HT-29 (cell line): Measurements from ENCODE around the gene NR2F2. TPM values are rescaled to one million over a fixed set of nuclear protein-coding genes. Genes with fewer than 3 reads are reported as not detected.
A peak's percentile ranks its signal among the peaks of the same experiment; 100 is the strongest.

Source experiments
- DNase-seq: peaks from one replicate; pipeline ENCODE4 v3.0.0-alpha.2; 2015; ENCODE audit warnings: low spot score
- total RNA-seq: library from RNA; depleted of rRNA; stranded (reverse); fragments of >200 nt; shearing (Covaris generic); gene quantifications from 2 replicates; pipeline ENCODE4 v1.2.3, GENCODE V29; 2014

The NR2F2 gene
- total RNA-seq, 1 experiment from 2014 or later: 12.6 TPM

DNA sequence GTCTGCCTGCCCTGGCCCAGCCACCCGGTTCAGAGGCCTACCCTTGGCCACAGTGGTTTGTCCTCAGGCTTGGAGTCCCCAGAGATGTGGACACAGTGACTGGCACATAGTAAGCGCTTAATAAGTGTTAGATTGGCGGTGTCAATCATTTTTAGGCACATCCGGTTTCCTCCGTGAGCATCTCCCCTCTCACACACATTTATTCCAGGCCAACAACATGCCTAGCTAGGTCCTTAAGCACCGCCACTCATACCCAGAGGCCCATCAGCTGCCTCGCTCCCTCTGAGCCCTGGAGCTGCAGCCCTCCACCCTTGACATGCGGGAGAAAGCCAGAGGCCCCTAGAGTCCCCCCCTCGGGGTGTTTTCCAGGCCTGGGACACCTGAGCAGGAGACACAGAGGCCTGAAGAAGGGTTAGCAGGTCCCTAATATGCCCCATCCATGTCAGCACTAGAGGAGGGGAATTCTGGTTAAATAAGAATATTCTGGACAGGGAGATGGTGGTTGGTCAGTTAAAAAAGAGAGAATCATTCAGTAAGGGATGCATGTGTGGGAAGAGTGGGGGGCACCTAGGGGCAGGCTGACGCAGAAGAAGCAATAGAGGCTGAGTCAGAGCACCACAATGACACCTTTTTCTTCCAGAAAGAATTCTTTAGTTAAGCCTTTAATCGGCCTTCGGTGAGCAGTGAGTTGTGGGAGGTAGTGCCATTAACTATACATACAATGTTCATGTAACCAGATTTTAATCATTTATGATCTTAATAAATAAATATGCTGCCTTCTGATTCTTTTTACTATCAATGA lies 22.3 kb downstream of the NR2F2 start:
- no peak for DNase-seq

DNA sequence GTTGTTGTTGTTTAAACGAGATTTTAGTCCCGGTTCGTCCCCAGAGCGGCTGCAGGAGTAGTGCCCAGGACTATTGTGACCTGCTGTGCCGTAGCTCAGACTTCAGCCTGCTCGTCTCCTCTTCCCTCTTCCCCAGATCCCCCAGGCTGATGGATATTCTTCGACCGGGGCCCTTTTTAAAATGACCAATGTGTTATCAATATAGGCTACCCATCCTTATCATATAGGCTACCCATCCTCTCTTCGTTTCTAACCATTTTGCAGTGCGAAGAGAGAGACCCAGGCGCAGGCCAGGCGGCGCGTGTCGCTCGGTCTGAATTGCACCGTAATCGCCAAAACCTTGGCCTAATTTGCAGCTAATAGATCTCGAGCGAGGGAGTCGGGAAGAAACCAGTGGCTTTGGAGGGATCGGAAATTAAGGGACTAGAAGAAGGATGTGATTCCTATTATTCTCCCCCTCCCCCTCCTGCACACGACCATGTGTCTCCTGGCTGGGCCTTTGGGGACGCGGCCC lies 23.0 kb downstream of the NR2F2 start:
- DNase-seq: no peak

DNA sequence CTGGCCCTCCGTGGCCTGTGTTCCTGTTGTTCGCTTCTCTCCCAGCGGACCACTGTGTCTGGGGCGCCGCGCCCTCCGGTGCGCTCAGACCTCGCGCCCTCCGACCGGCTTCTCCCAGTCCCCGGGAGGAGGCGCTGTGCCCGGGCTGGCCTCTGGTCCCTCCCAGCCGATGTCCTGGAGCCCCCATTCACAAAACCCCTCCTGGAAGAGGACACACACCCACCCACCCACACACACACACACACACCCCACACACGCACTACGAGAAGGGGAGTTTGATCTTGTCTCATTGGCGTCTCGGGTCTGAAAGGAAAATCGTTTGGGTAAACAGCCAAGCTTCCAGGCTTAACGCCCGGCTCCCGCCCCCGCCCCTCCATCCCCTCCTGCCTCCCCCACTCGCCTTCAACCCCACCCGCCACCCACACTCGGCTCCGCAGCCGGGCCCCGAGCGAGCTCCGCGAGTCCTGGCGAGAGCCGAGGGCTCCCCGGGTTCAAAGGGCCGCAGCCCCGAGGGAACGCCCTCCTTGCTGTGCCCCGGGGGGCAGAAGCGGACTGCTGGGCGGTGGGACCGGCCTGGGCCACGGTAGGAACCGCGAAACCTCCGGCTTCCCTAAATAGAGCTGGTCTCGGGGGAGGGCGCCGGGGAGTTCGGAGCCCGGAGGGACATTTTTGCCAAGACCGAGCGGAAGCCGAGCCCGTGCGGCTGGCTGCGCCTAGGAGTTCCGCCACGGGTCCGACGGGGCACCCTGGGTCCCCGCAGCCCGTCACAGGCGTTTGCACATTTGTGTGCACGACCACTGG lies 23.6 kb downstream of the NR2F2 start:
- no peak for DNase-seq

GRCh38 chr15:96354731-96355567 lies 24.4 kb downstream of the NR2F2 start:
- DNase-seq: peak; percentile 44

GRCh38 chr15:96355568-96356187 lies 25.2 kb downstream of the NR2F2 start:
- no peak for DNase-seq

- DNase-seq: peak; percentile 92
Measured at GRCh38 chr15:96356494-96357455, 26.3 kb downstream of the NR2F2 start.

DNA sequence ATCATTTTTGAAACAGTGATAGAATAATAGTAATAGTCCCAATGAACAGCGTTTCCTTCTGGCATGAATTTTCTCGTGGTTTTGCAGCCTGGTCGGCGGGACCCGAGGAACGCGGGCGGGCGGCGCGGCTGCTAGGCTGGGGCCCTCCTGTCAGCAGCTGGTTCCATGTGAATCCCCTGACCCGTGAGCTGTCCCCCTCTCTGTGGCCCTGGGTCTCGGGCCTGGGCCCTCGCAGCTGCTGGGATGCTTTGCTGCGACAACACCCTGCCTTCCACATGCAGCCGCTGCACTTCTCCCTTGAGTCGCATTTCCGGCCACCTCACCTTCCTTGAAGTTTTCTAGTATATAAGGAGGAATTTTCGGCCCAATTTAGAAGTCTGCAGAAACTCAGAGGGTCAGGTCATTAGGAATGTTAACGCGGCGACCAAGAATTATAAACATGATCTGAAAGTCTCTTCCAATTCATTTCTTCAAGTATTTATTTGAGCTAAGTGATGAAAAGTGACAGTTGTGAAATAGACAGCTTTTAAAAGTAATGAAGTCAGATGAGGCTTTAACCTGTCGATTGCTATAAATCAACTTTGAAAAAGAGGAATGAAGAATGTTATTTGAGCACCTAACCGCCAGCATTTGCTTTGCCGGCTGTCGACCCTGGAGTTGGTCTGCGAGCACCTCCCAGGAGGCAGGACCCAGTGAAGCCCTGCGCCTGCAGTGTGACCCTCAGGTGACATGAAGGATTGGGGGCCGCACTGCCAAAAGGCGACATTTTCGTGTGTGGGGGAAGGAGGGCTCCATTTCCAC lies 27.7 kb downstream of the NR2F2 start:
- no peak for DNase-seq

DNA sequence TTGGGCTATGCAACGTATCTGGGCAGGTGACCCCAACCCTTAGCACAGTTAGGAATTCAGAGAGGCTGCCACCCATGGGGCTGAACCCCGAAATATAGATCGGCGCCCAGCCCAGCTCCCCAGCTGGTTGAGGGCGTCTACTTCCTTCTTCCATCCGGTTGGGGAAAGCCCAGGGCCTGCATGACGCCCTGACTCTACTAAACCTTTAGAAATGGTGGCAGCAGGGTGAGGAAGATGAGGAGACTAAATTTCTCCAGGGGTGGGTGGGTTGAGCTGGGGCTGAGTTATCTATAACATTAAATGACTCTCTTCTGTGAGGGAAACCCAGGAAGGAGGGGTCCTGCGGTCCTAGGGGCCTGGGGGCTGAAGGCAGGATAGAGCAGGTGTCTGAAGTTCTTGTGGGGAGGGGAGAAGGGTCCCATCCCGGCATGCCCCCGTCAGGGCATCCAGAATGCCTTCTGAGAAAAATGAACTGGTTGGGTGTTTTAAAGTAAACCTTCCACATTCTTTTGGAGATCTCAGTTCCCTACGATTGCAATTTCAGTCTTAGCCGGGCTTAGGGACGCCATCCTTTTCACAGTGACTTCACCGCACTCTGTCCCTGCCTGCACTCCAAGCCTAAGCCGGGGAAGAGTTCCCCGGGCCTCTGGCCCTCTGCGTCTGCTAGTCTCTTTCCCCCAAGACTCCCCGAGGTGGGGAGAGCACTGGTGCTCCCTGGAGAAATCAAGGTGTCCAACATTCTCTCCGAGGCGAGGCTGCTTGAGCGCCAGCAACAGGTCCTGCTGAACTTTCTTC lies 28.5 kb downstream of the NR2F2 start:
- DNase-seq: no peak

DNA sequence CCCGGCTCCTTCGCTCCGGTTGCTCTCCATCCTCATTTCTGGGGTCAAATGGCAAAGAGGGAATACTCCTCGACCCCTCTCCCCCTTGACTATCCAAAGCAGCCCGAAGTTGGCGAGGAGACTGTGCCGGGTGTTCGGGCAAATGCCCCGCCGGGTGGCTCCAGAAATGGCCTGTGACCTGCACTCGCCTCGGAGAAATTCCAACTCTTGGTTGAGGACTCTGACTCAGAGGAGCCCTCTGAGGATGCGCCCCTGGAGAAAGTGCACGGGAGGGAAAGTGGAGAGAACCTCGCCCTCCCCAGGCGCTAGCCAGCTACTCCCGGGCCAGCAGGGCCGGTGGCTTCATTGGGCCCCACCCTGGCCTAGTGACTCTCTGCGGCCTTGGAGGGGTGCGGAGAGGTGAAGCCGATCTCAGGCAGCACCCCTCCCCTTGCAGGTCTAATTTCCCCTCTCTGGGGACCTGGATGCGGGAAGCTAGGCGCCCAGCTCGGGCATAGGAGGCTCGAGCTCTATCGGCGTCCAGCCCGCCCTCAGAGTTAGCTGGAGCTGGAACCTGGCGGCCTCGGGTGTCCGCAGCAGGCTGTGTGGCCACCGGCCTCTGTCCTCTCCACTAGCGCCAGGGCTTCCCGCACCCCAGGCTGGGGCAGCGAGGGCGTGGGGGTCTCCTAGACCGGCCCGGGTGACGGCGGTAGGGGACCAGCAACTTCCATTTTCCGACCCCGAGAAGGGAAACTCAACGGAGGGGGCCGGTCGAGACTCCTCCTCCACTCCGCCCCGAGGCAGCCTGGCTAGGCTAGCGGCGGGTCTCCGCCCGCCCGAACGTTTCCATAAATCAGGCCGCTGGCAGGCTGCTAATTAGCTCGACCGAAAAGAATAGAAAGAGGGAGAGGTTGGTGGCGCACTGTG lies 29.4 kb downstream of the NR2F2 start:
- DNase-seq: no peak

GRCh38 chr15:96360581-96361308 lies 30.2 kb downstream of the NR2F2 start:
- DNase-seq: no peak

DNA sequence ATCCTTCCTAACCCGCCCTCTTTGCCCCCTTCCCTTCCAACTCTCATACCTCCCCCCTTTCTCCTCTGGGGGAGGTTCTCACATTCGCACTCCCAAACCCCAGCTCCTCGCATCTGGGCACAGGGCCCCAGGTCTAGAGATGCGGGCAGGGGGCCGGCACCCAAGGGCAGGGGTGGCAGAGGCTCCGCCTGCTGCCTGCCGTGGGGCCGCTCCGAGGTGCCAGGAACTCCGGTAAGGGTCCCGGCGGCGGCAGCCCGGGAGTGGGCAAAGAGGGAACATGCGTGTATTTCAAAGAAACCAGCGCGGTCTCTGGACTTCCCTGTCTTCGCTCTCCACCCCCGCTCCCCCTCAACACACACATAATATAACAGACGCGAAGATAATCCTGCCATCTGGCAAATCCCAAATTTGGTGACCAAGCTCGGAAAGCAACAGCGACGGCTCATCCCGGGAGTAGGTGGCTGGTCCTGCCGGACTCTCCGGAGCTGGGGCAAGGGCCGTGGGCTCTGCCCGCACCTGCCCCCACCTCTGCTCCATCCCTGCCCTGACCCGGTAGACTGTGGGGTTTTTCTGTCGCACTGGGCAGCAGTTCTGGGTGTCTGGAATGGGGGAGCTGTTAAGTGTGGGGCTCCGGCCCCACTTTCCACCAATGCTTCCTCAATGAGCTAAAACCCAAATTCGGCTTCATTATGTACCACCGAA lies 31.0 kb downstream of the NR2F2 start:
- no peak for DNase-seq

DNA sequence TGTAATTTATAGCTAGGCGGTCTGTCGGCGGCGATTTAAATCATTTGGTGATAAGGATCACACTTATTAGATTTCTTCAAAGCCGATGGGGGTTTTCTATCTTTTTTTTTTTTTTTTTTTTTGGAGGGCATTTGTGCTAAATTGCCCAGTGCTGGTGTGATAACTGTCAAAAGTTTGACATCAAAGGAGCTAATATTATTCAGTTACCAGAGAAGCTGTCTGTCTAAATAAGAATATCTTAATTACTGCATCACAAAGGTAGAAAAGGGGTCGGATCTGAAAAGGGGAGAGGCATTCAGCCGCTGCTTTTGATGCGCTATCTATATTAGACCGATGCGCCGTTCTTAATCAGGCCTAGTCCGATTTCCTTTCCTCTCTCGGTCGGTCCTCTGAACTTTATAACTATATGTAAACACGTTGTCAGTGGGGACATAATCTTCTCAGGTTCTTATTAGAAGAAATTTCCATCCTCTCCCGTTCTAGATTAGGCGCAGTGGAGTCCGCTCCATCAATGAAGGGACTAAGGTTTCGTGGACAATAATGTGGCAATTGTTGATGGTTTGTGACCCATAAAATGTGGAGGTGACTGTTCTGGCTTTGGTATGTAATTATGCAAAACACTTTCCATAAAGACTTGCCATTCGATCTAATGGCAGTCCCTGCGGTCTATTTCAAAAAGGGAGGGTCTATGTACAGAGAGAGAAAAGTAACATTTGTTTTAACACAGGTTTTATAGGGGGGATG lies 31.7 kb downstream of the NR2F2 start:
- DNase-seq: no peak

DNA sequence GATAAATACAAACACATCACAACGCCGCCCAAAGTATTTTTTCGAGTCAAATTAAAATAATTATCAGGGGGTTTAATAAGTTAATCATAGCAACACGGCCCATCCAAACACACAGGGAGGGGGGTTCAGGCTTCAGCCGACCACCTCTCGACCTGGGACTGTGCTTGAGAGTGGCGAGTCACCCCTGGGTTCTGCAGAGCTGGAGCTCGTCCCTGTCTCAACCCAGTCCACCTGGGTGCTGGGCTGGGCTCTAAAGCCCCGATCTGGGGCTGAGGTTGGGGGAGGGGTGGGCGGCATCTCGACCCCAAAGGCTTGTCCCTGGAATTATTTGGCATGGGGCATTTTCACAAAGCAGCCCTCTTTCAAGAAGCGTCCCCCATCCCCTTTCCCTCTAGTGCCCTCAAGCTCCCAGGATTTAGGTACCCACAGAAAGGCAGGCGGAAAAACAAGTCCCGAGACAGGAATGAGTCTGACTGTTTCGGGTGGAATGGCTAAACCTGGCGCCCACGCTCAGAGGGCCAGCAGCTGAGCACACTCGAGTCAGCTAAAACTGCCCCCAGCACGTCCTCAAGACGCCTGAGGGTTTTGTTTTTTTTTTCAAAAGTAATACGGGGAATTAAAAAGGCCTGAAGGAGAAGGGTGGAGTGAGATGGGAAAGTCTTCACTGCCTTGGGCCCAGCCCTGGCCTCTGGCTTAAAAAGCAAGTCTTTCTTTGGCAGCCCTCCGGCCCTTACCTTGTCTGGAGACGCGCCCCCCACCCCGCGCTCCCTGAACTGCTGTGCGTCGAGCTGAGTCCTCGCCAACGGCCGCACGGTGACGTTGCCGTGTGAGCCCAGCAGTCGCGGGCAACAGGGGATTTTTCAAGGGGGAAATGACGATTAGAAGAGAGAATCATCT lies 32.5 kb downstream of the NR2F2 start:
- DNase-seq: no peak

- DNase-seq: no peak
Measured at GRCh38 chr15:96363707-96364106, 33.2 kb downstream of the NR2F2 start.
